HEK293 (cell line): ENCODE data around the gene ARL2BP.

ENCODE experiments used
- ATF2 ChIP-seq: fragments of 450-650 bp; formaldehyde crosslinking; IDR thresholded peaks from 2 replicates; pipeline ENCODE4 v1.5.1; 2016; ENCODE audit warnings: missing biosample characterization, missing genetic modification characterization, low read depth
- CTCF ChIP-seq: fragments of 450-650 bp; formaldehyde crosslinking; IDR thresholded peaks from 2 replicates; pipeline ENCODE4 v1.5.1; 2016; ENCODE audit warnings: missing biosample characterization, missing genetic modification characterization
- KLF1 ChIP-seq: fragments of 450-650 bp; formaldehyde crosslinking; IDR thresholded peaks from 2 replicates; pipeline ENCODE4 v1.5.1; 2016; ENCODE audit warnings: missing biosample characterization, missing genetic modification characterization
- REST ChIP-seq: fragments of 450-650 bp; formaldehyde crosslinking; IDR thresholded peaks from 2 replicates; pipeline ENCODE4 v1.5.1; 2016; ENCODE audit warnings: missing biosample characterization, missing genetic modification characterization
- SP2 ChIP-seq: fragments of 450-650 bp; formaldehyde crosslinking; IDR thresholded peaks from 2 replicates; pipeline ENCODE4 v1.5.1; 2016; ENCODE audit warnings: missing biosample characterization, missing genetic modification characterization
- ZBTB10 ChIP-seq: fragments of 450-650 bp; formaldehyde crosslinking; IDR thresholded peaks from 2 replicates; pipeline ENCODE4 v1.5.1; 2016; ENCODE audit warnings: missing biosample characterization, missing genetic modification characterization
- ZBTB21 ChIP-seq: fragments of 450-650 bp; formaldehyde crosslinking; IDR thresholded peaks from 2 replicates; pipeline ENCODE4 v1.5.1; 2017; ENCODE audit warnings: missing biosample characterization, missing genetic modification characterization
- ZFHX2 ChIP-seq: fragments of 450-650 bp; formaldehyde crosslinking; conservative IDR thresholded peaks from 2 replicates; pipeline ENCODE4 v1.5.1; 2016; ENCODE audit warnings: missing biosample characterization, missing genetic modification characterization
- ZNF184 ChIP-seq: fragments of 450-650 bp; IDR thresholded peaks from 2 replicates; pipeline ENCODE4 v1.5.1; 2018; ENCODE audit warnings: missing biosample characterization, mild to moderate bottlenecking, missing genetic modification characterization
- ZNF350 ChIP-seq: fragments of 450-650 bp; formaldehyde crosslinking; IDR thresholded peaks from 2 replicates; pipeline ENCODE4 v1.5.0; 2017; ENCODE audit warnings: missing biosample characterization, mild to moderate bottlenecking, missing genetic modification characterization
- ZNF530 ChIP-seq: fragments of 450-650 bp; formaldehyde crosslinking; IDR thresholded peaks from 2 replicates; pipeline ENCODE4 v1.5.1; 2016; ENCODE audit warnings: low read depth, missing biosample characterization, missing genetic modification characterization
- ZNF701 ChIP-seq: fragments of 450-650 bp; formaldehyde crosslinking; IDR thresholded peaks from 2 replicates; pipeline ENCODE4 v1.5.1; 2016; ENCODE audit warnings: missing biosample characterization, missing genetic modification characterization
- ZNF777 ChIP-seq: fragments of 450-650 bp; formaldehyde crosslinking; IDR thresholded peaks from 2 replicates; pipeline ENCODE4 v1.5.1; 2017; ENCODE audit warnings: missing biosample characterization, missing genetic modification characterization, borderline replicate concordance

GRCh38 chr16:57262841-57263540 is 17.9 kb downstream of the ARL2BP start:
- TF ChIP-seq CTCF (no peak), ZNF184 (tag by site-specific recombination) (no peak), ZNF530 (tag by site-specific recombination) (no peak), SP2 (tag by site-specific recombination) (no peak), ZNF701 (tag by site-specific recombination) (no peak), ZBTB21 (tag by site-specific recombination) (no peak), REST (tag by site-specific recombination) (no peak), ZNF777 (no peak), ZFHX2 (tag by site-specific recombination) (no peak), KLF1 (no peak), ZBTB10 (no peak), ZNF350 (tag by site-specific recombination) (no peak), ATF2 (tag by site-specific recombination) (no peak)
